ENCODE results near the gene KCTD1.

Gene KCTD1

DNA sequence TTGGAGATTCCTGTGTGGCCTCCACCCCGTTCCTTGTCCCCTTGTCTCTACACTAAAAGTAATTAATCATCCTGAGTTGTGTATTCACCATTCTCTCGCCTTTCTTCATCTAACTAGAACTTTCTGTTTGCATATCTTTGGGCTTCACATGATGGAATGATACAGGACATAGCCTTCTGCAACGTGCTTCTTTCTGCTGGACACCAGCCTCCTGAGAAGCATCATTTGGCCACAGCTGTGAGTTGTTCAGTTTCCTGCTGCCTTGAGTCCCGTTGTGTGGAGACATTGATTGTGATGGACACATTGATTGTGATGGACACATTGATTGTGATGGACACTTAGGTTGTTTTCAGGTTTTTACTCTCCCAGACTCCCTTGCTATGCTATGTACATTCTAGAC lies 139.3 kb downstream of the KCTD1 start:
- Histone ChIP-seq H3K4me1 (ENCODE audit: low read length) (peaks cover 19% of the 10 kb centered on the region), H3K9ac (ENCODE audit: low read length) (no peak overlapping the region), H3K27me3 (ENCODE audit: low read depth, low read length) (no peaks in the 10 kb centered on the region), H3K79me2 (ENCODE audit: low read length) (no peaks in the 10 kb centered on the region), H4K20me1 (ENCODE audit: insufficient read depth, low read length) (no peaks in the 10 kb centered on the region), H2AFZ (ENCODE audit: low read depth, low read length) (no peak overlapping the region), H3K4me2 (ENCODE audit: low read length) (peak overlapping the region; percentile 19), H3K36me3 (replicated peaks; ENCODE audit: low read depth, low read length) (no peaks in the 10 kb centered on the region), H3K27ac (ENCODE audit: low read length) (no peak overlapping the region), H3K9me3 (ENCODE audit: insufficient read depth, low read length) (no peaks in the 10 kb centered on the region), H3K4me3 (ENCODE audit: low read length) (no peak overlapping the region)
- TF ChIP-seq, protein P1, sequence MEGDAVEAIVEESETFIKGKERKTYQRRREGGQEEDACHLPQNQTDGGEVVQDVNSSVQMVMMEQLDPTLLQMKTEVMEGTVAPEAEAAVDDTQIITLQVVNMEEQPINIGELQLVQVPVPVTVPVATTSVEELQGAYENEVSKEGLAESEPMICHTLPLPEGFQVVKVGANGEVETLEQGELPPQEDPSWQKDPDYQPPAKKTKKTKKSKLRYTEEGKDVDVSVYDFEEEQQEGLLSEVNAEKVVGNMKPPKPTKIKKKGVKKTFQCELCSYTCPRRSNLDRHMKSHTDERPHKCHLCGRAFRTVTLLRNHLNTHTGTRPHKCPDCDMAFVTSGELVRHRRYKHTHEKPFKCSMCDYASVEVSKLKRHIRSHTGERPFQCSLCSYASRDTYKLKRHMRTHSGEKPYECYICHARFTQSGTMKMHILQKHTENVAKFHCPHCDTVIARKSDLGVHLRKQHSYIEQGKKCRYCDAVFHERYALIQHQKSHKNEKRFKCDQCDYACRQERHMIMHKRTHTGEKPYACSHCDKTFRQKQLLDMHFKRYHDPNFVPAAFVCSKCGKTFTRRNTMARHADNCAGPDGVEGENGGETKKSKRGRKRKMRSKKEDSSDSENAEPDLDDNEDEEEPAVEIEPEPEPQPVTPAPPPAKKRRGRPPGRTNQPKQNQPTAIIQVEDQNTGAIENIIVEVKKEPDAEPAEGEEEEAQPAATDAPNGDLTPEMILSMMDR (IDR thresholded peaks at IDR 0.05; ENCODE audit: low read depth, low read length), result no peak
- TF ChIP-seq EZH2phosphoT487 (IDR thresholded peaks at IDR 0.05; ENCODE audit: low read depth), result no peak

DNA sequence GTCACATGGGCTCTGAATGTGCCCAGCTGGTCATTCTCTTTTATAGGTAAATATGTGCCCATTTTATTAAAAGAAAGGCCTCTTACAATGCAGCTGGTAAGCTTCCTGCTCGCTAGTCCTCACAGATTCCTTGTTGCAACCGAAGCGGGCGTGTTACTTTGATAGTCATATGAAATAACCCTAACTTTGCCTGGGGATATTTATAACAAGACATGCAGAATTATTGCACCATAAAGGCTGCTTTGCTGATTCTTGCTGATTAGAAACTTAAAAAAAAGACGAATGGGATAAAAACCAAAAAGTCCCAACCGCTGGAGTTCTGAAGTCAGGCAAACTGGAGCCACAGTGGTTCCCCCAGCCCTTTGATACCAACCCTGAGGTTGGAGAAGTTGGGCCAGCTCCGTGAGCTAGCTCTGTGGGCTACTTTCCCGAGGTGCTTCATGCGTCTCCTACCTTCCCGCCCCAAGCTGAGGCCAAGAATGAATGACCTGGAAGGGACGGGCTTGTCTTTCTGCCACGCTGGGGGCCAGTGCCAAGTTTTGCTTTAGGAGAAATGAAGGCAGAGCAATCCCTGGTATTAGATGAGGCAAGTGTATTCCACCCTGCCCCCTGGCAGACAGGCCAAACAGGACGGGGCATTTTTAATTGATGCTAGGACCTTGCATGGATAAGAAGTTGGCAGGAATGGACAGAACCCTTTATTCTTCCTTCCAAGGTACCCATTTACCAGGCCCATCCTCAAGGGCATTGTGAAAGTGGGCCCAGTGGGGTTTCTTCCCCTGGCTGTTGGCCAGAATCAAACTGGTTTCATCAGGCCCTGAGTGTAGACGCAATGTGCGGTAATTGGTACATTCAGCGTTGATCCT lies 140.4 kb downstream of the KCTD1 start:
- Histone ChIP-seq H3K9me3 (ENCODE audit: insufficient read depth, low read length) (no peaks in the 10 kb centered on the region), H2AFZ (ENCODE audit: low read depth, low read length) (no peak overlapping the region), H3K4me1 (ENCODE audit: low read length) (peaks cover 19% of the 10 kb centered on the region), H3K9ac (ENCODE audit: low read length) (no peak overlapping the region), H4K20me1 (ENCODE audit: insufficient read depth, low read length) (no peaks in the 10 kb centered on the region), H3K36me3 (replicated peaks; ENCODE audit: low read depth, low read length) (no peaks in the 10 kb centered on the region), H3K27me3 (ENCODE audit: low read depth, low read length) (no peaks in the 10 kb centered on the region), H3K79me2 (ENCODE audit: low read length) (no peaks in the 10 kb centered on the region), H3K27ac (ENCODE audit: low read length) (no peak overlapping the region), H3K4me2 (ENCODE audit: low read length) (no peak overlapping the region), H3K4me3 (ENCODE audit: low read length) (no peak overlapping the region)
- TF ChIP-seq, protein P1 (IDR thresholded peaks at IDR 0.05; ENCODE audit: low read depth, low read length), result no peak
- TF ChIP-seq EZH2phosphoT487 (IDR thresholded peaks at IDR 0.05; ENCODE audit: low read depth), result no peak

DNA sequence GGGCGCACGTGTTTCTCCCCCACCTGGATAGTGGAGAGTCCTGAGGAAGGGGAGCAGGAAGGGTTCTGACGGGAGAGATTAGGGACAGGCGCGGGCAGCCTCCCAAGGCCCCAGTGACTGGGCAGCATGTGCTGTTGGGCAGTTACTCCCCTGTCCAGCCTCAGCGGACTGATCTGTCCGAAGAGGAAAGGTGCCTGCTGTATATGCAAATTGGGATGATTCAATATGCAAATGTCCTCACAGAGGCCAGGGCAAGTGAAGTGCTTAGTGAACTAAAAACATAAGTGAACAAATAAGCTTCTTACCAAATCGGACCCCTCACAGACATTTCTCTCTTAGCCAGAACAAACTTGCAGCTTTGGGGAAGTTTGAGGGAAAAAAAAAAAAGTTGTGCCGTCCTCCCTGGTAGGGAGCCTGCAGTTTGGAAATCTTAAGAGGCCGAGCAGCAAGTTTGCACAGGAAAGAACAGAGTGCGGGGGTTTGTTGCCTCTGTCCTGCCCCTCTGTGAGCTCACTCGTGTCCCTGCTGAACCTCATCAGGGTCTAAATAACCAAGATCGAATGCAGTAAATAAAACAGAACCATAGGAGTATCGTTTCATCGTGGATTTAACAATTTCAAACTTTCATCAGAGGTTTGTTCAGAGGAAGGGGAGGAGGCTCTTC lies 141.4 kb downstream of the KCTD1 start:
- Histone ChIP-seq H3K4me2 (ENCODE audit: low read length) (no peak overlapping the region), H3K79me2 (ENCODE audit: low read length) (no peaks in the 10 kb centered on the region), H3K4me3 (ENCODE audit: low read length) (no peak overlapping the region), H3K27ac (ENCODE audit: low read length) (no peak overlapping the region), H3K9me3 (ENCODE audit: insufficient read depth, low read length) (no peaks in the 10 kb centered on the region), H3K4me1 (ENCODE audit: low read length) (peaks cover 19% of the 10 kb centered on the region), H4K20me1 (ENCODE audit: insufficient read depth, low read length) (no peaks in the 10 kb centered on the region), H3K27me3 (ENCODE audit: low read depth, low read length) (no peaks in the 10 kb centered on the region), H3K9ac (ENCODE audit: low read length) (no peak overlapping the region), H2AFZ (ENCODE audit: low read depth, low read length) (no peak overlapping the region), H3K36me3 (replicated peaks; ENCODE audit: low read depth, low read length) (no peaks in the 10 kb centered on the region)
- TF ChIP-seq, protein P1 (IDR thresholded peaks at IDR 0.05; ENCODE audit: low read depth, low read length), result no peak
- no peak for TF ChIP-seq EZH2phosphoT487 (IDR thresholded peaks at IDR 0.05; ENCODE audit: low read depth)

DNA sequence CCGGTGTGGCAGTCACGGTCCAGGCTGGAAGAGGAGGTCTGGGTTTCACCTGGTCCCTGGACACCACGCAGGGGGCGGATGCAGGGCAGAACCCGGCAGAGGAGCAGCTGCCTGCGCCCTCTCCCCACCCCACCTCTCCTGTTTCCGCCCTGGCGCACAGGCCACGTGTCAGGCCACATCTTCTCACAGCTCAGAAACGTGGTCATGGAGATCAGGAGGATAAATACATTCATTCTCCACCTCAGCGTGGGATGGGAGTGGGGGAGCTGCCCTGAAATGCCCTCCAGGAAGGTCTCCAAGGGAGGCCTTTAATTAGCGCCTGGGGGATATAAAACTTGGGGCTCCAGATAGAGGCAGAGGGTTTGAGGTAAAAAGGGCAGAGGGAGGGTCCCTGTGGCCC lies 142.0 kb downstream of the KCTD1 start:
- H3K79me2 ChIP-seq (ENCODE audit: low read length), result no peaks in the 10 kb centered on the region
- no peaks in the 10 kb centered on the region for H3K27me3 ChIP-seq (ENCODE audit: low read depth, low read length)
- H4K20me1 ChIP-seq (ENCODE audit: insufficient read depth, low read length), result no peaks in the 10 kb centered on the region
- H3K4me3 ChIP-seq (ENCODE audit: low read length), result no peak overlapping the region
- TF ChIP-seq, protein P1 (IDR thresholded peaks at IDR 0.05; ENCODE audit: low read depth, low read length), result no peak
- TF ChIP-seq EZH2phosphoT487 (IDR thresholded peaks at IDR 0.05; ENCODE audit: low read depth), result no peak
- peaks cover 19% of the 10 kb centered on the region for H3K4me1 ChIP-seq (ENCODE audit: low read length)
- H2AFZ ChIP-seq (ENCODE audit: low read depth, low read length), result no peak overlapping the region
- H3K27ac ChIP-seq (ENCODE audit: low read length), result no peak overlapping the region
- H3K9ac ChIP-seq (ENCODE audit: low read length), result no peak overlapping the region
- H3K9me3 ChIP-seq (ENCODE audit: insufficient read depth, low read length), result no peaks in the 10 kb centered on the region
- no peak overlapping the region for H3K4me2 ChIP-seq (ENCODE audit: low read length)
- H3K36me3 ChIP-seq (replicated peaks; ENCODE audit: low read depth, low read length), result no peaks in the 10 kb centered on the region
